ENCODE measurements around the gene PKP1. TPM values are rescaled to one million over a fixed set of nuclear protein-coding genes. Genes with fewer than 3 reads are reported as not detected.

The PKP1 gene
- total and polyA plus RNA-seq, 2 of the 4 experiments (the other 2 are of a cell fraction): 0.18 to 0.36 TPM

DNA sequence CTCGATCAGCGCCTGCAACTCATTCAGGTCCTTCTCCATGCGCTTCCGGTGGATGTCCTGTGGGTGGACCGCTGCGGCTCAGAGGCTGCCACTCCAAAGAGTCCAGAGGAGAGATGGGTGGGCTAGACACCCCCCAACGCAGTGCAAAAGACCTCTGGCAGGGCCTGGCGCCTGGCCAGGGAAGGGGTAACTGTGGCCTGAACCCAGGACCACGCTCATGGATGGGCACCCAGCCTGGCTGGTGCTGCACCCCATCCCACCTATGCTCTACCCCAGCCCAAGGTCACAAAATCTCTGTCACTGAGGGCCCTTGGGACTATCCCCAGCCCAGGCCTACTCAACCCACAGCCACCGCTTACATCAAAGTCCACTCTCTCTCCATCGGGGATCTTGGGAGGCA is 81.9 kb downstream of the PKP1 start:
- Histone ChIP-seq H4K8ac (ENCODE audit: low read depth in 2 of 2, low read length in 2 of 2) (no peak overlapping the region), H4K20me1 (ENCODE audit: insufficient read depth, low read length) (no peaks in the 10 kb centered on the region), H2AK5ac (ENCODE audit: low read depth, low read length) (no peak overlapping the region), H3K56ac (ENCODE audit: extremely low read depth, insufficient read depth, low read length) (no peak overlapping the region), H3K27ac (ENCODE audit: insufficient read depth, low read length) (no peak overlapping the region), H2BK120ac (ENCODE audit: low read depth, low read length) (no peak overlapping the region), H3K9ac (ENCODE audit: low read depth, low read length) (no peak overlapping the region), H2AFZ (replicated peaks; ENCODE audit: low read length, poor library complexity) (no peak overlapping the region), H2BK20ac (ENCODE audit: low read depth, low read length) (no peak overlapping the region), H2AK9ac (replicated peaks; ENCODE audit: low read depth, low read length, poor library complexity) (no peak overlapping the region), H4K91ac (ENCODE audit: insufficient read depth, low read depth, low read length) (no peak overlapping the region), H3K18ac (ENCODE audit: low read depth, low read length) (no peak overlapping the region), H2BK15ac (ENCODE audit: low read depth, low read length) (no peak overlapping the region), H3K9me3 (ENCODE audit: control insufficient read depth, insufficient read depth, low read length) (no peaks in the 10 kb centered on the region), H3K4me1 (ENCODE audit: control insufficient read depth, insufficient read depth, low read length) (no peaks in the 10 kb centered on the region), H3K4me2 (ENCODE audit: low read depth, low read length) (no peak overlapping the region), H3K27me3 (ENCODE audit: control insufficient read depth, insufficient read depth, low read length) (peaks cover 73% of the 10 kb centered on the region), H3K23ac (ENCODE audit: low read depth, low read length) (no peak overlapping the region), H3K4ac (ENCODE audit: low read depth, low read length) (no peak overlapping the region), H3K4me3 (ENCODE audit: insufficient read depth, low read depth, low read length) (no peak overlapping the region), H3K79me1 (ENCODE audit: low read depth in 1 of 2, low read length in 2 of 2) (no peaks in the 10 kb centered on the region), H3K36me3 (ENCODE audit: control insufficient read depth, insufficient read depth, low read length) (no peaks in the 10 kb centered on the region), H3K14ac (replicated peaks; ENCODE audit: low read depth, low read length) (no peak overlapping the region), H4K5ac (ENCODE audit: low read depth, low read length) (no peak overlapping the region), H3K9me1 (ENCODE audit: insufficient read depth, low read length) (no peaks in the 10 kb centered on the region), H2BK5ac (ENCODE audit: low read depth, low read length, poor library complexity, severe bottlenecking) (no peak overlapping the region)
- ChIA-PET CTCF (interaction anchor here (0.6 kb wide), 1 partner anchor 11 kb away, joined by 3 read pairs; no protein-coding TSS in a partner anchor), POLR2A (ENCODE audit: unreplicated experiment) (no interaction called here)
- dilution Hi-C loops (cut with HindIII; ENCODE audit: low sequenced_read_pairs, unreplicated experiment) (no loop called here), intact Hi-C loops (cut with micrococcal nuclease) (no loop called here), in situ Hi-C loops (cut with MboI; ENCODE audit: low sequenced_read_pairs) (no loop called here)
- ATAC-seq (ENCODE audit: low read depth) (no peak), DNase-seq (no peak)
- 0% methylated on average over 1 of the region's 11 CpGs; no CpG with 5 or more reads in 1 of the 2 experiments for WGBS, 2 experiments (ENCODE audit: extremely low coverage in 2 of 2, insufficient read length in 1 of 2)
- BruUV-seq (replicated peaks): no TSS peak
- TF ChIP-seq, protein P1, sequence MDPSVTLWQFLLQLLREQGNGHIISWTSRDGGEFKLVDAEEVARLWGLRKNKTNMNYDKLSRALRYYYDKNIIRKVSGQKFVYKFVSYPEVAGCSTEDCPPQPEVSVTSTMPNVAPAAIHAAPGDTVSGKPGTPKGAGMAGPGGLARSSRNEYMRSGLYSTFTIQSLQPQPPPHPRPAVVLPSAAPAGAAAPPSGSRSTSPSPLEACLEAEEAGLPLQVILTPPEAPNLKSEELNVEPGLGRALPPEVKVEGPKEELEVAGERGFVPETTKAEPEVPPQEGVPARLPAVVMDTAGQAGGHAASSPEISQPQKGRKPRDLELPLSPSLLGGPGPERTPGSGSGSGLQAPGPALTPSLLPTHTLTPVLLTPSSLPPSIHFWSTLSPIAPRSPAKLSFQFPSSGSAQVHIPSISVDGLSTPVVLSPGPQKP (IDR thresholded peaks at IDR 0.05; ENCODE audit: borderline replicate concordance, low read depth, low read length): no peak
- no peak for TF ChIP-seq CHD1 (IDR thresholded peaks at IDR 0.05; ENCODE audit: low read depth, low read length)
- no peak for TF ChIP-seq FOS (IDR thresholded peaks at IDR 0.05; ENCODE audit: low read depth, low read length)
- TF ChIP-seq RCOR1 (IDR thresholded peaks at IDR 0.05; ENCODE audit: insufficient replicate concordance, low read length): no peak
- TF ChIP-seq, protein P2, sequence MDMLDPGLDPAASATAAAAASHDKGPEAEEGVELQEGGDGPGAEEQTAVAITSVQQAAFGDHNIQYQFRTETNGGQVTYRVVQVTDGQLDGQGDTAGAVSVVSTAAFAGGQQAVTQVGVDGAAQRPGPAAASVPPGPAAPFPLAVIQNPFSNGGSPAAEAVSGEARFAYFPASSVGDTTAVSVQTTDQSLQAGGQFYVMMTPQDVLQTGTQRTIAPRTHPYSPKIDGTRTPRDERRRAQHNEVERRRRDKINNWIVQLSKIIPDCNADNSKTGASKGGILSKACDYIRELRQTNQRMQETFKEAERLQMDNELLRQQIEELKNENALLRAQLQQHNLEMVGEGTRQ (IDR thresholded peaks at IDR 0.05; ENCODE audit: low read depth, low read length): no peak
- TF ChIP-seq, protein P3, sequence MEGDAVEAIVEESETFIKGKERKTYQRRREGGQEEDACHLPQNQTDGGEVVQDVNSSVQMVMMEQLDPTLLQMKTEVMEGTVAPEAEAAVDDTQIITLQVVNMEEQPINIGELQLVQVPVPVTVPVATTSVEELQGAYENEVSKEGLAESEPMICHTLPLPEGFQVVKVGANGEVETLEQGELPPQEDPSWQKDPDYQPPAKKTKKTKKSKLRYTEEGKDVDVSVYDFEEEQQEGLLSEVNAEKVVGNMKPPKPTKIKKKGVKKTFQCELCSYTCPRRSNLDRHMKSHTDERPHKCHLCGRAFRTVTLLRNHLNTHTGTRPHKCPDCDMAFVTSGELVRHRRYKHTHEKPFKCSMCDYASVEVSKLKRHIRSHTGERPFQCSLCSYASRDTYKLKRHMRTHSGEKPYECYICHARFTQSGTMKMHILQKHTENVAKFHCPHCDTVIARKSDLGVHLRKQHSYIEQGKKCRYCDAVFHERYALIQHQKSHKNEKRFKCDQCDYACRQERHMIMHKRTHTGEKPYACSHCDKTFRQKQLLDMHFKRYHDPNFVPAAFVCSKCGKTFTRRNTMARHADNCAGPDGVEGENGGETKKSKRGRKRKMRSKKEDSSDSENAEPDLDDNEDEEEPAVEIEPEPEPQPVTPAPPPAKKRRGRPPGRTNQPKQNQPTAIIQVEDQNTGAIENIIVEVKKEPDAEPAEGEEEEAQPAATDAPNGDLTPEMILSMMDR (conservative IDR thresholded peaks at IDR 0.05; ENCODE audit: low read depth, low read length): no peak
- no peak for TF ChIP-seq RFX5 (IDR thresholded peaks at IDR 0.05; ENCODE audit: low read depth, low read length)
- TF ChIP-seq MAZ (IDR thresholded peaks at IDR 0.05; ENCODE audit: borderline replicate concordance, low read depth, low read length): no peak
- no peak for TF ChIP-seq CEBPB (IDR thresholded peaks at IDR 0.05; ENCODE audit: low read depth, low read length)
- TF ChIP-seq BHLHE40 (IDR thresholded peaks at IDR 0.05; ENCODE audit: low read depth, low read length): no peak
- TF ChIP-seq MAFK (IDR thresholded peaks at IDR 0.05; ENCODE audit: low read depth, low read length): no peak
- no peak for TF ChIP-seq POLR2A (IDR thresholded peaks at IDR 0.05; ENCODE audit: low read depth, low read length)
- TF ChIP-seq MXI1 (IDR thresholded peaks at IDR 0.05; ENCODE audit: borderline replicate concordance, low read depth, low read length): no peak
- no peak for TF ChIP-seq NFE2L2 (IDR thresholded peaks at IDR 0.05; ENCODE audit: low read depth, low read length)
- no peak for TF ChIP-seq RAD21 (IDR thresholded peaks at IDR 0.05; ENCODE audit: low read length)
- TF ChIP-seq SMC3 (IDR thresholded peaks at IDR 0.05; ENCODE audit: low read depth, low read length): no peak

Measured in IMR-90 (cell line).